ENCODE measurements around the gene CD38.

DNA sequence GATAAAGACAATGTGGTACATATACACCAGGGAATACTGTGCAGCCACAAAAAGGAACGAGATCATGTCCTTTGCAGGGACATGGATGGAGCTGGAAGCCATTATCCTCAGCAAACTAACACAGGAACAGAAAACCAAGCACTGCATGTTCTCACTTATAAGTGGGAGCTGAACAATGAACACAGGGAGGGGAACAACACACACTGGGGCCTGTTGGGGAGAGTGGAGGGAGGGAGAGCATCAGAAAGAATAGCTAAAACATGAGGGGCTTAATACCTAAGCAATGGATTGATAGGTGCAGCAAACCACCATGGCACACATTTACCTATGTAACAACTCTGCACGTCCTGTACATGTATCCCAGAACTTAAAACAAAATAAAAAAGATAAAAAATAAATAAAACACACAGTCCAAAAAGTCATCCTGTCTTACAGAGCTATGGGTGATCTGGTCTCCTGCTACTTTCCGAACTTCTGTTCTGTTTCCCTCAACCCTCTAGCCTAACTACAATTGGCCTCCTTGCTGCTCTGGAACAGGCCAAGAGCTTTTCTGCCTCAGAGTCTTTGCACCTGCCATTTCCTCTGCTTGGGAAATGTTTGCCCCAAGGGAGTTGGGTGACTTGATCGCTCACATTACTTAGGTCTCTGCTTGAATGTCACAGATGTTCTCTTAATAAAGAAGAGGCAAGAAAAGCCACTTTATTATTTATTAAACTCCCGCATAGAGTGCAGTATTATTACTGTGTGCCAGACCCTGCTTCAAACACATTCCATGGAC lies 1.1 kb upstream of the CD38 start:
- TF ChIP-seq, protein P1, sequence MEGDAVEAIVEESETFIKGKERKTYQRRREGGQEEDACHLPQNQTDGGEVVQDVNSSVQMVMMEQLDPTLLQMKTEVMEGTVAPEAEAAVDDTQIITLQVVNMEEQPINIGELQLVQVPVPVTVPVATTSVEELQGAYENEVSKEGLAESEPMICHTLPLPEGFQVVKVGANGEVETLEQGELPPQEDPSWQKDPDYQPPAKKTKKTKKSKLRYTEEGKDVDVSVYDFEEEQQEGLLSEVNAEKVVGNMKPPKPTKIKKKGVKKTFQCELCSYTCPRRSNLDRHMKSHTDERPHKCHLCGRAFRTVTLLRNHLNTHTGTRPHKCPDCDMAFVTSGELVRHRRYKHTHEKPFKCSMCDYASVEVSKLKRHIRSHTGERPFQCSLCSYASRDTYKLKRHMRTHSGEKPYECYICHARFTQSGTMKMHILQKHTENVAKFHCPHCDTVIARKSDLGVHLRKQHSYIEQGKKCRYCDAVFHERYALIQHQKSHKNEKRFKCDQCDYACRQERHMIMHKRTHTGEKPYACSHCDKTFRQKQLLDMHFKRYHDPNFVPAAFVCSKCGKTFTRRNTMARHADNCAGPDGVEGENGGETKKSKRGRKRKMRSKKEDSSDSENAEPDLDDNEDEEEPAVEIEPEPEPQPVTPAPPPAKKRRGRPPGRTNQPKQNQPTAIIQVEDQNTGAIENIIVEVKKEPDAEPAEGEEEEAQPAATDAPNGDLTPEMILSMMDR (IDR thresholded peaks at IDR 0.05; ENCODE audit: low read depth, low read length, poor library complexity, severe bottlenecking): no peak
- TF ChIP-seq EZH2phosphoT487 (IDR thresholded peaks at IDR 0.05; ENCODE audit: borderline replicate concordance, low read length): no peak

Data from DOHH2 (cell line).